Neural progenitor cell (in vitro differentiated cells): Measurements from ENCODE around the gene SAPCD1.

Source experiments
- EZH2 ChIP-seq: fragments of 200-600 bp; sonication (generic); IDR thresholded peaks from 2 replicates; pipeline ENCODE4 v1.6.1; 2017; ENCODE audit warnings: antibody characterized with exemption, mild to moderate bottlenecking, moderate library complexity
- EZH2phosphoT487 ChIP-seq: fragments of 200-600 bp; sonication (generic); IDR thresholded peaks from 2 replicates; pipeline ENCODE4 v1.6.1; 2017; ENCODE audit warnings: antibody characterized with exemption
- TF ChIP-seq, protein P1 (sequence below): fragments of 200-600 bp; sonication (generic); IDR thresholded peaks from 2 replicates; pipeline ENCODE4 v1.5.1; 2017; ENCODE audit warnings: antibody characterized with exemption, mild to moderate bottlenecking

DNA sequence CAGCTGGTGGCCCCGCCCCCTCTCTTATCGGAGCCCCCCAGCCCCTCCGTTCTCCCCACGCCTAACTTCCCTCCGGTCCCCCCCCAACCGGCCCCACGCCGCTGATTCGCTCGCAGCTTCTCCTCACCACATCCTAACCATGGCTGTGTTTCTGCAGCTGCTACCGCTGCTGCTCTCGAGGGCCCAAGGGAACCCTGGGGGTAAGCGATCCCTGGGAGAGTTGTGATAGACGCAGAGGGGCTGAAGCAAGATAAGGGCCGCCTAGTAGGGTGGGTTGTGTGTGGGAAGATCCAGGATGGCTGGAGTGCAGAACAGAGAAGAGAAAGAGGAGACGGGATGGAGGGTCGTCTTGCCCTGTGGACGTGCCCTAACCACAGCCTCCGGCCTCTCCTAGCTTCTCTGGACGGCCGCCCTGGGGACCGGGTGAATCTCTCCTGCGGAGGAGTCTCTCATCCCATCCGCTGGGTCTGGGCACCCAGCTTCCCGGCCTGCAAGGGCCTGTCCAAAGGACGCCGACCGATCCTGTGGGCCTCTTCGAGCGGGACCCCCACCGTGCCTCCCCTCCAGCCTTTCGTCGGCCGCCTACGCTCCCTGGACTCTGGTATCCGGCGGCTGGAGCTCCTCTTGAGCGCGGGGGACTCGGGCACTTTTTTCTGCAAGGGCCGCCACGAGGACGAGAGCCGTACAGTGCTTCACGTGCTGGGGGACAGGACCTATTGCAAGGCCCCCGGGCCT lies 39.0 kb upstream of the SAPCD1 start, which contains the start of gene MPIG6B:
- TF ChIP-seq EZH2 (no peak), EZH2phosphoT487 (no peak)
- TF ChIP-seq, protein P1, sequence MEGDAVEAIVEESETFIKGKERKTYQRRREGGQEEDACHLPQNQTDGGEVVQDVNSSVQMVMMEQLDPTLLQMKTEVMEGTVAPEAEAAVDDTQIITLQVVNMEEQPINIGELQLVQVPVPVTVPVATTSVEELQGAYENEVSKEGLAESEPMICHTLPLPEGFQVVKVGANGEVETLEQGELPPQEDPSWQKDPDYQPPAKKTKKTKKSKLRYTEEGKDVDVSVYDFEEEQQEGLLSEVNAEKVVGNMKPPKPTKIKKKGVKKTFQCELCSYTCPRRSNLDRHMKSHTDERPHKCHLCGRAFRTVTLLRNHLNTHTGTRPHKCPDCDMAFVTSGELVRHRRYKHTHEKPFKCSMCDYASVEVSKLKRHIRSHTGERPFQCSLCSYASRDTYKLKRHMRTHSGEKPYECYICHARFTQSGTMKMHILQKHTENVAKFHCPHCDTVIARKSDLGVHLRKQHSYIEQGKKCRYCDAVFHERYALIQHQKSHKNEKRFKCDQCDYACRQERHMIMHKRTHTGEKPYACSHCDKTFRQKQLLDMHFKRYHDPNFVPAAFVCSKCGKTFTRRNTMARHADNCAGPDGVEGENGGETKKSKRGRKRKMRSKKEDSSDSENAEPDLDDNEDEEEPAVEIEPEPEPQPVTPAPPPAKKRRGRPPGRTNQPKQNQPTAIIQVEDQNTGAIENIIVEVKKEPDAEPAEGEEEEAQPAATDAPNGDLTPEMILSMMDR, result no peak
